GM21360 (cell line): ENCODE results near the gene MUC20.
"Not testable (repeated sequence)": the region's sequence is repeated elsewhere in the genome, so short reads cannot be mapped to it uniquely, and the experiment has no call there.

Experiments
- ATAC-seq: cut with Tn5 transposase; IDR thresholded peaks from one replicate; pipeline ENCODE4 v1.9.1; 2021; ENCODE audit warnings: mild to moderate bottlenecking, moderate library complexity; ENCODE audit not compliant: unreplicated experiment

MUC20 gene

GRCh38 chr3:195692781-195693427, 27.9 kb upstream of the MUC20 start:
- ATAC-seq, result no peak

DNA sequence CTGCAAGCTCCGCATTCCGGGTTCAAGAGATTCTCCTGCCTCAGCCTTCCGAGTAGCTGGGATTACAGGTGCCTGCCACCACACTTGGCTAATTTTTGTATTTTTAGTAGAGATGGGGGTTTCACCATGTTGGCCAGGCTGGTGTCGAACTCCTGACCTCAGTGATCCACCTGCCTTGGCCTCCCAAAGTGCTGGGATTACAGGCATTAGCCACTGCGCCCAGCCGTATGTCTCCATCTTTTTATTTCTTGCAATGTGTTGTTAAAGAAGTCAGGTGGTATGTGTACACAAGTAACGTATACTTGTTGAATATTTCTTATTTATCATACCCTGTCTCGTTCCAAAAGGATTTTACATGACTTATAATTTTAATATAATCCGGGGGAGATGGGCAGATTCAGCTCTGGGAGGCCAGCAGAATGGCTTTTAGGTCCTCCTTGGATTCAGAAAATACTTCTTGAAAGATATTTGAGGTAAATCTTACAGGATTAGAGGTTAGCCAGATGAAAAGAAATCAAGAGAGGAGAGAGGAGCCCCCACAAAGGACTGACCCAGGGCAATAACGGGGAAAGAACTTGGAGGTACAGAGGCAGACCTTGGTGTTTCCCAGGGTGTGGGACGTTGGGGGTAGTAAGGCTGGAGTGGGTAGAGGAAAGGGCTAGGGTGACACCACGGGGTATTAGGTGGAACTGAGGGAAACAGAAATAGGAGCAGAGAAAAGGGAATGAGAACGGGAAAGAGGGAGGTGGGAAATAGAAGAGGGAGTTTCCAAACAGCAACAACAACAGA, 27.2 kb upstream of the MUC20 start:
- ATAC-seq, result no peak

- ATAC-seq, result not testable (repeated sequence)
These were observed 26.3 kb upstream of the MUC20 start for GRCh38 chr3:195694217-195695076.

GRCh38 chr3:195696632-195697278, 24.0 kb upstream of the MUC20 start:
- ATAC-seq, result no peak

GRCh38 chr3:195697582-195698324, 23.0 kb upstream of the MUC20 start:
- no peak for ATAC-seq

DNA sequence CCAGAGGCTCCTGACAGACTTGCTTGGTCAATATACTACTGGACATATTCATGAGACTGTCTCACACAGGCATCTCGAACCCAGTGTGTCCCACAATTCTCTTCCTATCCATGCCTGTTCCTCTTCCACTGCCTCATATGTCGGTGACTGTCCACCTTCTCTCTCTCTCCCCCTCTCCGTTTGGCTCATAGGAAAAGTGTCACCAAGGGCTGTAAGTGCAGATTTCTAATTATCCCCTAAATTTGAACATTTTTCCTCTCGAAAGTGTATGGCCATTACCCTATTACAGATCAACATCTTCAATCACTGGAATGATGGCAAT, 22.5 kb upstream of the MUC20 start:
- ATAC-seq, result no peak

DNA sequence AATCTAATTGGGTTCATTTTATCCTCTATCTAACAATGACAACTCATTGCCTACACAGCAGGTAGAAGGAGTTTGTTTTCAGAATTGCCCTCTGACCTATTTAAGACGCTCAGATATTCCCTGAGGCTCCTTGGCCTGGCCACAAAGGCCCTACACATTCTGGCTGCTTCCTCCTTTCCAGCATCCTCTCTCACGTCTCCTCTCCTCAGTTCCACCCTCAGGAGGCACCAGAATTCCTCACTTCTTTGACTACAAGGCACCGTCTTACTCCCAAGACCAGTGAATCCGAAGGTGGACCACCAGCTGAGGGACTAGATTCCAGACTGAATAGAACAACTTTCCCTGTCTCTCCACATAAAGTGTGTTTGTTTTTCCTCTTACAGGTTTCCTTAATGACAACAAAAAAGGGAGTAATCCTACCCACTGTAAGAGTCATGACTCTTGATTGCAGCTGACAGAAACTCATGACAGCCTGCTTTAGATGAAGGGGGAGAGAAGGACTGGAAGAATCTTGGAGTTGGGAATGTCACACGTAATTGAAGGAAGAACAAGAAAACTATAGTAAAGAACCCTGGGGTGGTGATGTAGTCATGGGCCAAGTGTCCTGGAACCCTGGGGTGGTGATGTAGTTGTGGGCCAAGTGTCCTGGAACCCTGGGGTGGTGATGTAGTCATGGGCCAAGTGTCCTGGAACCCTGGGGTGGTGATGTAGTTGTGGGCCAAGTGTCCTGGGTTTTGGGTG, 22.0 kb upstream of the MUC20 start:
- no peak for ATAC-seq

GRCh38 chr3:195699388-195699771, 21.4 kb upstream of the MUC20 start:
- no peak for ATAC-seq

GRCh38 chr3:195699860-195700259, 20.9 kb upstream of the MUC20 start:
- no peak for ATAC-seq

DNA sequence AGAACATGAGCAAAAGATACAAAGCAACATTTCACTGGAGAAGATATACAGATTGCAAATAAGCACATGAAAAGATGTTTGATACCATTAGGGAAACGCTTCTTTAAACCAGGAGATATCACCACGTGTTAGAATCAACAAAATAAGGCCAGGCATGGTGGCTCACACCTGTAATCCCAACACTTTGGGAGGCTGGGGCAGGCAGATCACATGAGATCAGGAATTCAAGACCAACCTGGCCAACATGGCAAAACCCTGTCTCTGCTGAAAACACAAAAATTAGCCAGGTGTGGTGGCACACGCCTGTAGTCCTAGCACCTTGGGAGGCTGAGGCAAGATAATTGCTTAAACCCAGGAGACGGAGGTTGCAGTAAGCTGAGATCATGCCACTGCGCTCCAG, 20.5 kb upstream of the MUC20 start:
- no peak for ATAC-seq

DNA sequence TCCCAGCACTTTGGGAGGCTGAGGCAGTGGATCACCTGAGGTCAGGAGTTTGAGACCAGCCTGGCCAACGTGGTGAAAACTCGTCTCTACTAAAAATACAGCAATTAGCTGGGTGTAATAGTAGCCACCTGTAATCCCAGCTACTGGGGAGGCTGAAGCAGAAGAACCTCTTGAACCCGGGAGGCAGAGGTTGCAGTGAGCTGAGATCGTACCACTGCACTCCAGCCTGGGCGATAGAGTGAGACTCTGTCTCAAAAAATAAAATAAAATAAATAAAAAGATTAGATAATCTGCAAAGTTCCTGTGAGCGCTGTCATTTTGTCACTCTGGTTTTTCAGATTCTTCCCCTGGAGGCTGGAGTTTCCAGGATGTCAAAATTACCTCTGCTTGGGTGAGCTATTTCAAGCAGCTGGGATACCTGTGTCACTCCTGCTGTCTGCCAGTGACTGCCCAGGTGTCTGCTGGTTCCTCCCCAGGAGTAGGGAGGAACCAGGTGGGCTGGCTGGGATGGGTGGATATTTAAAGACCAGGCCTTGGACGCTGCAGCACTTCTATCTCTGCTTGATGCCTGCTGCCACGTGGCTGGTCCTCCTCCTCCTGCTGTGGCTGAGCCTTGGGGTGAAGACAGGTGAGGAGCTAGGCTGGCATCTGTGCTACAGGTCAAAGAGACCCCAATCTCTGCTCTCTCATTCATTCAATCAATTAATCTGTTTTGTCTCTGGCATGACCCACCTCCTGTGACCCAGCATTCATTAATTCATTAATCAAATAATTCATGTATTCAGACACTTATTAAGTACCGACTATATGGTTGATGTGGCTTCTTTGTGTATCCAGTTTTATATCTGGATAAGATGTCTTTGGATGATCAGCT, 19.5 kb upstream of the MUC20 start:
- ATAC-seq, result no peak

- no peak for ATAC-seq
These were observed 17.0 kb upstream of the MUC20 start for GRCh38 chr3:195703776-195704175.

DNA sequence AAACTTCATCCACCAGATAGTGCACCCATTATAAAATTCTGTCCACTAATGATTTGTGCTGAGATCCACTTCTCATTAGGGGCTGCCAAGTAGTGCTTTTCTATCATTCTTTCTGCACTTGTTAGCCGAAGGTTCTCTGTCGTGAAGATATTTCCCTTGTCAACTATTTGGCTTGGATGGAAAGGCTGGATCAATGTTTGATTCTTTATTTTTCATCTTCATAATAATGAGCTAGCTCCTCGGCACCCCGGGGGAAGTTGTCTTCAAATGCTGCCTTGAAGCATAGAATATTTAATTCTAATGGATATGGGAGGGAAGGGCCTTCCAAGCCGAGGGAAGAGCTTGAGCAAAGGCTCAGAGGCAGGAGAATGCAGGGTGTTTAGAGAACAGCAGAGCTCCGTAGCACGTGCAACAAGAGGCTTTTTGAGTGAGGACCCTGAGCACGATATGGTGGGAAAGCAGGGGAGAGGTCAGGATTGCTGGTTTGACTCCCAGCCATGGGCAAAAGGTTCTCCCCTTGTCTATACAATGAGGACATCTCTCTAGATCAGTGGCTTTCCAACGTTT, 16.3 kb upstream of the MUC20 start:
- ATAC-seq, result no peak

DNA sequence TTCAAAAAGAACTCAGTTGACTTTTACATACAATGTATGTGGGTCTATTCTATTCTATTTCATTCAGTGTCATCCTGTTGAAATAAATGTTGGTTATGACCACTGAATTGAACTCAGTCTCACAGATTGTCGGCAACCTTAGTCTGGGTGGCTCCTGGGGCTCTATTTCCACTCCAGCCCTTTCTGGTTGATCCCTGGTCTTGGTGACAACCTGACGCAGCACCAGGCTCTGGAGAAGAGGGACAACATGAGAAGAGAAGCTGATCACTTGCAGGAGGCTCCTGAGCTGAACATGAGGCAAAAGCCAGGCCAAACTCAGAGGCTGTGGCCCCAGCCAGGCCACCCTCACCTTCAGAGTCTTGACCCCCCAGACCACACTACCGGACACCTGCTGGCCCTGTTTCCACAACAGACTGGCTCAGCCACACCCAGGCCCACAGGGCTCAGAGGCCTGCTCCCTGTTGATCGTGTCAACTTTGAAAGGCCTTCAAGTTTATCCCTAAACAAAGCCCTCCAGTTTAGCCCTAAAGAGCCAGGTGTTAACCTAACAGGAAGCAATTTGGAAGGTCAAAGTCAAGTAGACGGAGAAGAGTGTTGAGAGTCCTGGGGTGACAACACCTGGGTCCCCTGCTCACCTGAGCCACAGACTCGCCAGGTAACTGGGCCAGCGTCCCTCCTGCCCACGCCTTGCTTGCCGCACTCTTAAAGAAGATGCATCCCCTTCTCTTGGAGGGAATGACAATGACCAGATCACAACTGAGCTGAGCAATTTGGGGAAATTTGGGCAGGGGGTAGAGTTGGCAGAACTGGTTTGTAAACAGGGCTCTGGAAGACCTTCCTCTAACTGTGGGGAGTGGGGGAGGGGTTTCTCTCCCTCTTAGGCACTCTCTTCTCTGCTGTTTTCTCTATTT, 15.4 kb upstream of the MUC20 start:
- no peak for ATAC-seq

GRCh38 chr3:195708061-195708460, 12.7 kb upstream of the MUC20 start:
- ATAC-seq, result no peak

DNA sequence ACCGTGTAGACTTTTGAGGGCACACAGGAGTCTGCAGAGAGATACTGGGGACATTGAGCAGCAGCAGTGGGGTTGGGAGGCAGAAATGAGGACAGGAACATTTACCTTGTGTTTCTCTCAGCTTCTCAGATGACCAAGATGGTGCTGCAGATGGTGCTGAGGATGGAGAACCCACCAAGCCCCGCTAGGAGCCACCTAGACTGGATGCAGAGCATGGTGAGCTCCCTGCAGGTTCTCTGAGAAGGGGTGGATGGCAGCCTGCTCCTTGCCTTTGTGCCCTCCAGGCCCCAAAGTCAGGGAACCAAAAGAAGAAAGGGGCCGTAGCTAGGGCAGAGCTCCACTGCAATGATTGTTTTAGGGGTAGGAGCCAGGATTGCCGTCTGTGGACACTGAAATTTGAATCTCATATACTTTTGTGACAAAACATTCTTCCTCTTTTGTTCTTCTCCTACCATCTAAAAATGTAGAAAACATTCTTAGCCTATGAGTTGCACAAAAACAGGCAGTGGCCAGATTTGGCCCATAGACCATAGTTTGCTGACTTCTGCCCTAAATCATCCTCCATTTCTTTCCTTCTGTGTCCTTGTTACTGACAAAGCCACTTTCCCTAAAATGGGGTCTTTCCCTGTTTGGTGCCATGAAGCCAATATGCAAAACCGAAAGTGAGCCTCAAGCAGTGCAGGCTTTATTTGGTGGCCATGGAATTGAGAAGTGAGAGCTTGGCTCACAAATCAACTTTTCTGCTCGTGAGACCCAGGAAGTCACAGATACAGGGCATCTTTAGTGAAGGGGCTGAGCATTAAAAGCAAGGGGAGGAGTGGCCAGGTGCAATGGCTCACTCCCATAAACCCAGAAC, 11.9 kb upstream of the MUC20 start:
- no peak for ATAC-seq

- ATAC-seq, result no peak
These were observed 11.1 kb upstream of the MUC20 start for GRCh38 chr3:195709676-195710085.
